ENCODE results near the gene SSX2IP. TPM values are rescaled to one million over a fixed set of nuclear protein-coding genes. Genes with fewer than 3 reads are reported as not detected.

SSX2IP gene
- total and polyA plus RNA-seq, 2 experiments from 2014 or later = 26.5 to 38.0 TPM

GRCh38 chr1:84675631-84676030 lies 14.6 kb downstream of the SSX2IP start:
- DNase-seq (ENCODE audit: low spot score) = no peak
- Histone ChIP-seq H3K4me1 (ENCODE audit: insufficient read depth) (peaks cover 8% of the 10 kb centered on the region), H3K9me3 (ENCODE audit: low read depth) (no peaks in the 10 kb centered on the region), H3K4me2 (no peak overlapping the region), H3K9me2 (replicated peaks; ENCODE audit: insufficient read depth) (no peaks in the 10 kb centered on the region), H3K79me2 (peaks cover 93% of the 10 kb centered on the region), H3K27me3 (no peaks in the 10 kb centered on the region), H4K20me1 (ENCODE audit: insufficient read depth, poor library complexity, severe bottlenecking) (no peaks in the 10 kb centered on the region), H3K4me3 (no peak overlapping the region), H3K27ac (no peak overlapping the region), H2AFZ (no peak overlapping the region), H3K36me3 (replicated peaks; ENCODE audit: insufficient read depth, low read depth) (no peaks in the 10 kb centered on the region)
- WGBS (ENCODE audit: low lambda C conversion rate, missing lambda C conversion rate) = 91% methylated on average over 4 of the region's 4 CpGs
- TF ChIP-seq EZH2phosphoT487 (IDR thresholded peaks at IDR 0.05; ENCODE audit: low read depth, severe bottlenecking, unreplicated experiment) (no peak), CTCF (IDR thresholded peaks at IDR 0.05; ENCODE audit: poor library complexity) (no peak), EZH2 (IDR thresholded peaks at IDR 0.05; ENCODE audit: borderline replicate concordance) (no peak)

- Histone ChIP-seq H3K4me2 (peak overlapping the region; percentile 47), H3K4me1 (ENCODE audit: insufficient read depth) (peaks cover 8% of the 10 kb centered on the region), H3K4me3 (no peak overlapping the region), H3K27me3 (no peaks in the 10 kb centered on the region), H3K27ac (no peak overlapping the region), H3K79me2 (peaks cover 92% of the 10 kb centered on the region), H4K20me1 (ENCODE audit: insufficient read depth, poor library complexity, severe bottlenecking) (no peaks in the 10 kb centered on the region), H2AFZ (no peak overlapping the region), H3K9me2 (replicated peaks; ENCODE audit: insufficient read depth) (no peaks in the 10 kb centered on the region), H3K9me3 (ENCODE audit: low read depth) (no peaks in the 10 kb centered on the region), H3K36me3 (replicated peaks; ENCODE audit: insufficient read depth, low read depth) (no peaks in the 10 kb centered on the region)
- TF ChIP-seq EZH2phosphoT487 (IDR thresholded peaks at IDR 0.05; ENCODE audit: low read depth, severe bottlenecking, unreplicated experiment) = no peak
- no peak for TF ChIP-seq EZH2 (IDR thresholded peaks at IDR 0.05; ENCODE audit: borderline replicate concordance)
- no peak for TF ChIP-seq CTCF (IDR thresholded peaks at IDR 0.05; ENCODE audit: poor library complexity)
- WGBS (ENCODE audit: low lambda C conversion rate, missing lambda C conversion rate) = 87% methylated on average over 1 of the region's 1 CpG
- DNase-seq (ENCODE audit: low spot score) = no peak
These were observed 15.2 kb downstream of the SSX2IP start for GRCh38 chr1:84675106-84675505.

- Histone ChIP-seq H2AFZ (no peak overlapping the region), H3K9me2 (replicated peaks; ENCODE audit: insufficient read depth) (no peaks in the 10 kb centered on the region), H3K27me3 (no peaks in the 10 kb centered on the region), H3K4me1 (ENCODE audit: insufficient read depth) (peaks cover 8% of the 10 kb centered on the region), H3K27ac (no peak overlapping the region), H3K36me3 (replicated peaks; ENCODE audit: insufficient read depth, low read depth) (no peaks in the 10 kb centered on the region), H3K4me3 (no peak overlapping the region), H3K79me2 (peaks cover 89% of the 10 kb centered on the region), H3K9me3 (ENCODE audit: low read depth) (no peaks in the 10 kb centered on the region), H4K20me1 (ENCODE audit: insufficient read depth, poor library complexity, severe bottlenecking) (no peaks in the 10 kb centered on the region), H3K4me2 (peak overlapping the region; percentile 47)
- 65% methylated on average over 3 of the region's 3 CpGs for WGBS (ENCODE audit: low lambda C conversion rate, missing lambda C conversion rate)
- TF ChIP-seq CTCF (IDR thresholded peaks at IDR 0.05; ENCODE audit: poor library complexity) = no peak
- no peak for TF ChIP-seq EZH2 (IDR thresholded peaks at IDR 0.05; ENCODE audit: borderline replicate concordance)
- TF ChIP-seq EZH2phosphoT487 (IDR thresholded peaks at IDR 0.05; ENCODE audit: low read depth, severe bottlenecking, unreplicated experiment) = no peak
- no peak for DNase-seq (ENCODE audit: low spot score)
These were observed 15.6 kb downstream of the SSX2IP start for GRCh38 chr1:84674705-84675104.

- Histone ChIP-seq H4K20me1 (ENCODE audit: insufficient read depth, poor library complexity, severe bottlenecking) (no peaks in the 10 kb centered on the region), H2AFZ (no peak overlapping the region), H3K27me3 (no peaks in the 10 kb centered on the region), H3K36me3 (replicated peaks; ENCODE audit: insufficient read depth, low read depth) (no peaks in the 10 kb centered on the region), H3K9me2 (replicated peaks; ENCODE audit: insufficient read depth) (no peaks in the 10 kb centered on the region), H3K79me2 (peaks cover 89% of the 10 kb centered on the region), H3K4me1 (ENCODE audit: insufficient read depth) (peaks cover 8% of the 10 kb centered on the region), H3K4me2 (no peak overlapping the region), H3K27ac (no peak overlapping the region), H3K4me3 (no peak overlapping the region), H3K9me3 (ENCODE audit: low read depth) (no peaks in the 10 kb centered on the region)
- DNase-seq (ENCODE audit: low spot score) = no peak
- TF ChIP-seq CTCF (IDR thresholded peaks at IDR 0.05; ENCODE audit: poor library complexity) (no peak), EZH2 (IDR thresholded peaks at IDR 0.05; ENCODE audit: borderline replicate concordance) (no peak), EZH2phosphoT487 (IDR thresholded peaks at IDR 0.05; ENCODE audit: low read depth, severe bottlenecking, unreplicated experiment) (no peak)
- 86% methylated on average over 2 of the region's 2 CpGs for WGBS (ENCODE audit: low lambda C conversion rate, missing lambda C conversion rate)
These were observed 16.2 kb downstream of the SSX2IP start for GRCh38 chr1:84674021-84674420.

All from hepatocyte (in vitro differentiated cells).